Glutamatergic neuron (in vitro differentiated cells): ENCODE measurements around the gene SYNE2. TPM values are rescaled to one million over a fixed set of nuclear protein-coding genes. Genes with fewer than 3 reads are reported as not detected.

ENCODE experiments used
- DNase-seq: peaks from one replicate; pipeline ENCODE4 v3.0.0; 2022
- H3K27ac Mint-ChIP-seq: one replicate; pipeline ENCODE4 v1.8.0; 2020; ENCODE audit warnings: mild to moderate bottlenecking, mixed read lengths, inconsistent platforms; ENCODE audit not compliant: unreplicated experiment
- H3K27me3 Mint-ChIP-seq: one replicate; pipeline ENCODE4 v1.8.0; 2020; ENCODE audit warnings: mild to moderate bottlenecking, moderate library complexity, mixed read lengths, inconsistent platforms; ENCODE audit not compliant: unreplicated experiment
- H3K36me3 Mint-ChIP-seq: one replicate; pipeline ENCODE4 v1.8.0; 2020; ENCODE audit warnings: mild to moderate bottlenecking, mixed read lengths, inconsistent platforms; ENCODE audit not compliant: unreplicated experiment
- H3K4me1 Mint-ChIP-seq: one replicate; pipeline ENCODE4 v1.8.0; 2020; ENCODE audit warnings: mild to moderate bottlenecking, low read depth, mixed read lengths, inconsistent platforms; ENCODE audit not compliant: unreplicated experiment
- H3K4me3 Mint-ChIP-seq: one replicate; pipeline ENCODE4 v1.8.0; 2020; ENCODE audit warnings: mild to moderate bottlenecking, mixed read lengths, inconsistent platforms; ENCODE audit not compliant: unreplicated experiment
- H3K9me3 Mint-ChIP-seq: one replicate; pipeline ENCODE4 v1.8.0; 2020; ENCODE audit warnings: mild to moderate bottlenecking, moderate library complexity, mixed read lengths, inconsistent platforms; ENCODE audit not compliant: unreplicated experiment
- CTCF ChIP-seq: fragments of 200-600 bp; sonication (generic); IDR thresholded peaks from one replicate; pipeline ENCODE4 v1.5.0; 2021; ENCODE audit not compliant: partially characterized antibody, unreplicated experiment
- total RNA-seq: library from RNA; stranded (reverse); fragmentation: NEBNext Ultra II Directional; extraction: Animal tissue kit (Norgen Biotek cat#: 25700); gene quantifications from one replicate; pipeline ENCODE4 v1.2.1, GENCODE V29; 2021; ENCODE audit not compliant: unreplicated experiment

The SYNE2 gene
- total RNA-seq, 1 donor from 2014 or later, result 81.7 TPM

- no peak for TF ChIP-seq CTCF
- Mint-ChIP-seq H3K27me3 (peaks cover 2% of the 10 kb centered on the region), H3K27ac (no peak overlapping the region), H3K4me3 (no peak overlapping the region), H3K9me3 (no peaks in the 10 kb centered on the region), H3K36me3 (no peaks in the 10 kb centered on the region), H3K4me1 (no peaks in the 10 kb centered on the region)
- DNase-seq, result no peak
These were observed 273.7 kb downstream of the SYNE2 start for GRCh38 chr14:64126548-64126947.

GRCh38 chr14:64137657-64138290, 285.0 kb downstream of the SYNE2 start:
- DNase-seq, result no peak

GRCh38 chr14:64147126-64147790, 294.5 kb downstream of the SYNE2 start:
- no peak for TF ChIP-seq CTCF
- H3K27ac Mint-ChIP-seq, result no peak overlapping the region
- no peaks in the 10 kb centered on the region for H3K36me3 Mint-ChIP-seq
- no peak overlapping the region for H3K4me3 Mint-ChIP-seq
- no peak for DNase-seq
- H3K4me1 Mint-ChIP-seq, result no peaks in the 10 kb centered on the region
- H3K9me3 Mint-ChIP-seq, result no peaks in the 10 kb centered on the region
- no peaks in the 10 kb centered on the region for H3K27me3 Mint-ChIP-seq

More at GRCh38 chr14:64137657-64138290, 285.0 kb downstream of the SYNE2 start:
- no peak for TF ChIP-seq CTCF
- Mint-ChIP-seq H3K9me3 (no peaks in the 10 kb centered on the region), H3K27ac (no peak overlapping the region), H3K36me3 (no peaks in the 10 kb centered on the region), H3K4me3 (no peak overlapping the region), H3K4me1 (no peaks in the 10 kb centered on the region), H3K27me3 (no peaks in the 10 kb centered on the region)

DNA sequence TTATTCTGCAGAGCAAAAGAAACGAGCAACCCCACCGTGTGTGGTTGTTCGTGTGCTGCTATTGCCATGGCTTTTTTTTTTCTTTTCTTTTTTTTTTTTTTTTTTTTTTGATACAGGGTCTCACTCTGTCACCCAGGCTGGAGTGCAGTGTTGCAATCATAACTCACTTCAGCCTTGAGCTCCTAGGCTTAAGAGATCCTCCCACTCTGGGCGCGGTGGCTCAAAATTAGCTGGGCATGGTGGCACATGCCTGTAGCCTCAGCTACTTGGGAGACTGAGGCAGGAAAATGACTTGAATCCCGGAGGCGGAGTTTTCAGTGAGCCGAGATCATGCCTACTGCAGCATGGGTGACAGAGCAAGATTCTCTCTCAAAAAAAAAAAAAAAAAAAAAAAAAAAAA, 297.1 kb downstream of the SYNE2 start:
- Mint-ChIP-seq H3K27ac (no peak overlapping the region), H3K4me3 (no peak overlapping the region)
- DNase-seq, result no peak

More for the DNA sequence above, 297.1 kb downstream of the SYNE2 start:
- Mint-ChIP-seq H3K27me3 (no peaks in the 10 kb centered on the region), H3K36me3 (no peaks in the 10 kb centered on the region), H3K9me3 (no peaks in the 10 kb centered on the region), H3K4me1 (no peaks in the 10 kb centered on the region)
- TF ChIP-seq CTCF, result no peak
